Measurements from ENCODE around the gene TOP1. TPM values are rescaled to one million over a fixed set of nuclear protein-coding genes. Genes with fewer than 3 reads are reported as not detected.

Gene TOP1
- total and polyA plus RNA-seq, 9 of the 15 experiments (the other 6 are each of a cell fraction or from before 2014, with no cell fraction given): 26.4 to 127 (median 39.6) TPM

- TF ChIP-seq DPF2 (IDR thresholded peaks at IDR 0.05): 0 out of 2 replicates have a peak, but pooled peaks have one; percentile 38
- peak; percentile 38; the same call in 1 of the 2 replicates for TF ChIP-seq CBFA2T3 (IDR thresholded peaks at IDR 0.05)
- TF ChIP-seq CEBPZ (IDR thresholded peaks at IDR 0.05; ENCODE audit: borderline replicate concordance, low read depth, low read length): no peak
- TF ChIP-seq SMARCE1 (IDR thresholded peaks at IDR 0.05): peak; percentile 48; the same call in 1 of the 2 replicates
- no peak for TF ChIP-seq SLC30A9 (CRISPR knock-in tag; IDR thresholded peaks at IDR 0.05)
- TF ChIP-seq ETV6 (IDR thresholded peaks at IDR 0.05; ENCODE audit: borderline replicate concordance in 1 of 2, low read depth in 2 of 2, low read length in 1 of 2): no peak
- no peak for TF ChIP-seq ETV6 (CRISPR knock-in tag; IDR thresholded peaks at IDR 0.05; ENCODE audit: borderline replicate concordance)
- no peak for TF ChIP-seq NCOA1 (IDR thresholded peaks at IDR 0.05; ENCODE audit: low read depth)
- TF ChIP-seq ZBTB1 (CRISPR knock-in tag; IDR thresholded peaks at IDR 0.05; ENCODE audit: borderline replicate concordance, low read depth): no peak
- TF ChIP-seq SIN3B (IDR thresholded peaks at IDR 0.05; ENCODE audit: low read depth): no peak
- TF ChIP-seq RCOR1 (IDR thresholded peaks at IDR 0.05; ENCODE audit: borderline replicate concordance in 1 of 2, low read depth in 2 of 2, low read length in 2 of 2): 0 out of 4 replicates have a peak, but pooled peaks of 1 of the 2 experiments have one; percentile 15
- TF ChIP-seq KDM2B (CRISPR knock-in tag; IDR thresholded peaks at IDR 0.05): no peak
- no peak for TF ChIP-seq OTX1 (CRISPR knock-in tag; IDR thresholded peaks at IDR 0.05)
- peak in 1 of 2 experiments; percentile 57; a peak in 1 of 4 replicates for TF ChIP-seq HDAC1 (IDR thresholded peaks at IDR 0.05)
- no peak for TF ChIP-seq NUFIP1 (IDR thresholded peaks at IDR 0.05; ENCODE audit: partially characterized antibody)
- peak; percentile 68 for TF ChIP-seq ZNF316 (IDR thresholded peaks at IDR 0.05)
- no peak for TF ChIP-seq PRPF4 (IDR thresholded peaks at IDR 0.05; ENCODE audit: insufficient read depth, low read depth, low read length, poor library complexity, severe bottlenecking)
- no peak for TF ChIP-seq SMAD3 (CRISPR knock-in tag; conservative IDR thresholded peaks at IDR 0.05)
- no peak for TF ChIP-seq EWSR1 (IDR thresholded peaks at IDR 0.05; ENCODE audit: borderline replicate concordance, low read depth, partially characterized antibody)
- TF ChIP-seq ARHGAP35 (IDR thresholded peaks at IDR 0.05; ENCODE audit: partially characterized antibody): peak; percentile 43
- no peak for TF ChIP-seq POLR2A (conservative IDR thresholded peaks at IDR 0.05)
- TF ChIP-seq MAFG (tag; conservative IDR thresholded peaks at IDR 0.05): peak; percentile 52; the same call in 1 of the 2 replicates
- TF ChIP-seq MAFK (IDR thresholded peaks at IDR 0.05; ENCODE audit: low read length): peak; percentile 14; the same call in 1 of the 2 replicates
- peak; percentile 49 for TF ChIP-seq C11orf30 (IDR thresholded peaks at IDR 0.05; ENCODE audit: low read depth)
- TF ChIP-seq NFE2 (IDR thresholded peaks at IDR 0.05; ENCODE audit: low read depth): peak; percentile 56
- no peak for TF ChIP-seq ZNF239 (CRISPR knock-in tag; IDR thresholded peaks at IDR 0.05)
- peak; percentile 27; the same call in 1 of the 2 replicates for TF ChIP-seq HDAC2 (IDR thresholded peaks at IDR 0.05)
- TF ChIP-seq ARID1B (IDR thresholded peaks at IDR 0.05): peak; percentile 48; the same call in 1 of the 2 replicates
- peak; percentile 44; the same call in 1 of the 2 replicates for TF ChIP-seq SMARCA4 (IDR thresholded peaks at IDR 0.05)
- TF ChIP-seq EP300 (IDR thresholded peaks at IDR 0.05; ENCODE audit: low read length): no peak
These were observed 45.8 kb downstream of the TOP1 start (continued) for GRCh38 chr20:41074441-41074840.
